Peyer's patch (tissue), 4 donors: Measurements from ENCODE around the gene MUC5B.

Experiments used
- POLR2A ChIP-seq, 2 donors: fragments of 450-650 bp; IDR thresholded peaks; one replicate each; pipeline ENCODE4 v1.5.1; 2017; ENCODE audit warnings: antibody characterized with exemption in 2 of 2, mild to moderate bottlenecking in 2 of 2, moderate library complexity in 2 of 2
- TF ChIP-seq, protein P1 (sequence below), 6 experiments: fragments of 450-650 bp in 4 of 6; fragments of 200-600 bp in 2 of 6; sonication (generic) in 1 of 6; IDR thresholded peaks; one replicate each; pipeline ENCODE4 v1.5.1; 2017 to 2019; ENCODE audit warnings: antibody characterized with exemption in 6 of 6, mild to moderate bottlenecking in 3 of 6, moderate library complexity in 1 of 6

DNA sequence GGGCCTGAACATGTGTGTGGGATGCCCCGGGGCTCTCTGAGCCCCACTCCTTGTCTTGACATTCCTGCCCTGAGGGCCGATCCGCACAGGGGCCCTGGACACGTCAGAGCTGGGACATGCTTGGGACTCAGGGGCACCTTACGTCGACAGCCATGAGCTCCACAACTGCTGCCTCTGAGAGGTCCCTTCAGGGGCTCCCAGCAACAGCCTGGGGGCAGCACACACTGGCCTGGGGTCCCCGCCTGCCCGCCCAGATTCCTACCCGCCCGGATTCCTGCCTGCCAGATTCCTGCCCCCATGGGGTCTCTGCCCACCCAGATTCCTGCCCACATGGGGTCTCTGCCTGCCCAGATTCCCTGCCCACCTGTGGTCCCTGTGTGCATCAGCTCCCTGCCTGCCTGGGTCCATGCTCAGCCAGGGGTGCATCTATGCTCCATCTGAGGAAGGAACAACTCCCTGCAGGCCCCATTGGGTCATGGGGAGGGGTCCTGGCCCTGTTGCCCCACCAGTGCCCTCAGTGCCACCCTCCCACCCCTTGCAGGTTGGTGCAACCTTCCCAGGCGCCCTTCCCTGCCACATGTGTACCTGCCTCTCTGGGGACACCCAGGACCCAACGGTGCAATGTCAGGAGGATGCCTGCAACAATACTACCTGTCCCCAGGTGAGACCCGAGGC lies 35.7 kb downstream of the MUC5B start:
- no peak for TF ChIP-seq POLR2A (IDR thresholded peaks at IDR 0.05)
- TF ChIP-seq, protein P1, sequence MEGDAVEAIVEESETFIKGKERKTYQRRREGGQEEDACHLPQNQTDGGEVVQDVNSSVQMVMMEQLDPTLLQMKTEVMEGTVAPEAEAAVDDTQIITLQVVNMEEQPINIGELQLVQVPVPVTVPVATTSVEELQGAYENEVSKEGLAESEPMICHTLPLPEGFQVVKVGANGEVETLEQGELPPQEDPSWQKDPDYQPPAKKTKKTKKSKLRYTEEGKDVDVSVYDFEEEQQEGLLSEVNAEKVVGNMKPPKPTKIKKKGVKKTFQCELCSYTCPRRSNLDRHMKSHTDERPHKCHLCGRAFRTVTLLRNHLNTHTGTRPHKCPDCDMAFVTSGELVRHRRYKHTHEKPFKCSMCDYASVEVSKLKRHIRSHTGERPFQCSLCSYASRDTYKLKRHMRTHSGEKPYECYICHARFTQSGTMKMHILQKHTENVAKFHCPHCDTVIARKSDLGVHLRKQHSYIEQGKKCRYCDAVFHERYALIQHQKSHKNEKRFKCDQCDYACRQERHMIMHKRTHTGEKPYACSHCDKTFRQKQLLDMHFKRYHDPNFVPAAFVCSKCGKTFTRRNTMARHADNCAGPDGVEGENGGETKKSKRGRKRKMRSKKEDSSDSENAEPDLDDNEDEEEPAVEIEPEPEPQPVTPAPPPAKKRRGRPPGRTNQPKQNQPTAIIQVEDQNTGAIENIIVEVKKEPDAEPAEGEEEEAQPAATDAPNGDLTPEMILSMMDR (IDR thresholded peaks at IDR 0.05), result no peak
